GM12891 (cell line): Measurements from ENCODE around the gene HS1BP3.

ENCODE experiments used
- POLR2AphosphoS5 ChIP-seq: IDR thresholded peaks from 2 replicates; pipeline ENCODE4 v1.6.1; 2011; ENCODE audit warnings: low read depth, low read length, control low read depth
- TAF1 ChIP-seq: IDR thresholded peaks from 2 replicates; pipeline ENCODE4 v1.6.1; 2011; ENCODE audit warnings: low read depth, low read length, control low read depth

DNA sequence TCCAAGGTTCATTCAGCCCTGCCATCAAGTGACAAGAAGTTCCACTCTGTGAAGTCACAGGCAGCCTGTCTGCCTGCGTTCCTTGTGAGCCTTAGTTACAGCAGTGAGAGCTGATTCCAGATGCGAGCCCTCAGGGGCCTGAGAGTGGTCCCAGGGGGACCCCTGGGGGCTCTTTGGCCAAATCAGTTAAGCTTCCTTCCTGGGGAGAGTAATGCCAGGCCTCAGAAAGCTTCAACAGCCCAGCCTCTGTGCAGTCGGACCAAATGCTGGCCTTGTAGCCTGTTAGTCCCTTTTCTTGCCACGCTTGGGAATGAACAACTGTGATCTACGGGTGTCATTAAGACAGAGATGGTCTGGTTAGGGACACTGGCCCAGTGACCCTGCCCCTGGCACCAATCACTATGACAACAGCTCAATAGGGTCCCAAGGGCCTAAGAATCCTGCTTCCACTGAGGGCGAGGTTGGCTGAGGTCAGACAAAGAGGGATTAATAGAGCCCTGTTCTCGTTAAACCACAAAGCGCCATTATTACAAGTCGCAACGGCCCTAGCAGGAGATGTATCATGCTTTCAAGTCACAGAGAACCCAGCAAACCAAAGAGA, 50.9 kb downstream of the HS1BP3 start:
- TF ChIP-seq POLR2AphosphoS5 = no peak
- TF ChIP-seq TAF1 = no peak
